RCC 7860 (cell line): ENCODE data around the gene HNRNPH3.
A peak's percentile ranks its signal among the peaks of the same experiment; 100 is the strongest.
"Not testable (repeated sequence)": the region's sequence is repeated elsewhere in the genome, so short reads cannot be mapped to it uniquely, and the experiment has no call there.

ENCODE experiments used
- DNase-seq: peaks from one replicate; pipeline ENCODE4 v3.0.0-alpha.2; 2015; ENCODE audit warnings: low spot score
- FAIRE-seq: peaks from 2 replicates; lab custom pipeline; 2012; peaks lifted over from hg19 to GRCh38; lab: Jason Lieb, UNC

The HNRNPH3 gene

GRCh38 chr10:68331455-68332258, at the start of gene HNRNPH3:
HNRNPH3 (plus strand) TSS chr10:68332064; CDS start chr10:68337222, 5,158 bp downstream.
- DNase-seq (peak; percentile 92), FAIRE-seq (peak; percentile 52)

- DNase-seq = no peak
- no peak for FAIRE-seq
These were observed 47.5 kb upstream of the HNRNPH3 start for GRCh38 chr10:68284062-68285001.

- DNase-seq = no peak
- FAIRE-seq = no peak
These were observed 43.1 kb upstream of the HNRNPH3 start for GRCh38 chr10:68288717-68289116.

GRCh38 chr10:68290736-68291135, 41.1 kb upstream of the HNRNPH3 start:
- FAIRE-seq (no peak), DNase-seq (no peak)

GRCh38 chr10:68296843-68297663, 34.8 kb upstream of the HNRNPH3 start:
- no peak for FAIRE-seq
- no peak for DNase-seq

- DNase-seq (no peak), FAIRE-seq (no peak)
These were observed 30.6 kb upstream of the HNRNPH3 start for GRCh38 chr10:68301301-68301700.

DNA sequence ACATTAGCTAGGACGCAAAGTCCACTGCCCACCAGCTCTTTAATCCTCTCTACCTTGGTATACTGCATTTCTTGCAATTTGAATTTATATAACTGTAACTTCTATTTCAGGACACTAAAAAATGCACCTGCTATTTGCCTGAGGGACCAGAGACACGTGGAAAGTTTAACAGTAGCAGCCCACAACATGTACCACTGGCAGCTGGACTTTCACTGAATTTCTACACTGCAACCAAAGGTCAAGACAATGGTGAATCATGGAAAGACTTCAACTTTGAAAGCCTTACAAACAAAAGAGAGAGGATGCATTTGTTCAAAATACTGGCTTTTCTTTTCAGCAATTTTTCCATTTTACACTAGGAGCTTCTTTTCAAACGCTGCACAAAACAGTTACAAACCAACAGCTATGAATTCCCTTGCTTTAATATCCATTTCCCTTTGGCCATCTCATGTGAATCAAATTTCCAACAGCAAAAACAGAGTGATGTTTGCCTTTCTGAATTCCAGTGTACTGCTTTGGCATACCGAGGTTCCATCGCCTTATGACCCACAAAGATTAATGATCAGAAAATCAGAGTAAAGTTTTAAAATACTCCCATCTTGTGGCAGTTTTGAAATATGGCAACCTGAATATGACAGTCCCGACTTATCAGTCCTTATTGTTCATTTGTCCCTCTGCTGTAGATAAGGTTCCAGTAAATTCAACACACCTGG, 29.9 kb upstream of the HNRNPH3 start:
- FAIRE-seq = peak; percentile 65
- DNase-seq = peak; percentile 62

DNA sequence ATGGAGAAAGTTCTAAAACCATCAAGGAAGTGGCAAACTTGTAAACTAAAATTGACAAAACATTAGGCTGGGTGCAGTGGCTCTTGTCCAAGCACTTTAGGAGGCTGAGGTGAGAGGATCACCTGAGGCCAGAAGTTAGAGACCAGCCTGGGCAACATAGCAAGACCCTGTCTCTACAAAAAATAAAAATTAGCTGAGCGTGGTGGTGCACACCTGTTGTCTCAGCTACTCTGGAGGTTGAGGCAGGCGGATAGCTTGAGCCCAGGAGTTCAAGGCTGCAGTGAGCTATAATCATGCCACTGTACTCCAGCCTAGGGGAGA, 29.4 kb upstream of the HNRNPH3 start:
- no peak for FAIRE-seq
- no peak for DNase-seq

GRCh38 chr10:68302871-68303270, 29.0 kb upstream of the HNRNPH3 start:
- FAIRE-seq = no peak
- no peak for DNase-seq

- DNase-seq (no peak), FAIRE-seq (no peak)
These were observed 27.9 kb upstream of the HNRNPH3 start for GRCh38 chr10:68303849-68304412.

DNA sequence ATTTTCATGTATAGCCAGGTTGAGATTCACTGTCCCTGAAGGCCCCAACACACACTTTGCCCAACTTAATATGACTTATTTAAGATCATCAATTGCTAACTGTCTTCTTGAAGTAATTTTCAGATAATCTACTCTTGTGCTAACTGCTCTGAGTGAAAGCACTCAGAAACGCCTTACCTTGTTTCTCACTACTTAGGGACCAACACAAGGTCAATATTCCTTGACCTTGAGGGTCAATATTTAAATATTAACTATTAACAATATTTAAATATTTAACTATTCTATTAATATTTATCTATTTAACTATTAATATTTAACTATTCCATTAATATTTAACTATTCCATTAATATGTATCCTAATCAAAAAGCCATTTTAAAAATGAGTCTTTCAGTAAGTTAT, 26.0 kb upstream of the HNRNPH3 start:
- peak; percentile 47 for FAIRE-seq

DNA sequence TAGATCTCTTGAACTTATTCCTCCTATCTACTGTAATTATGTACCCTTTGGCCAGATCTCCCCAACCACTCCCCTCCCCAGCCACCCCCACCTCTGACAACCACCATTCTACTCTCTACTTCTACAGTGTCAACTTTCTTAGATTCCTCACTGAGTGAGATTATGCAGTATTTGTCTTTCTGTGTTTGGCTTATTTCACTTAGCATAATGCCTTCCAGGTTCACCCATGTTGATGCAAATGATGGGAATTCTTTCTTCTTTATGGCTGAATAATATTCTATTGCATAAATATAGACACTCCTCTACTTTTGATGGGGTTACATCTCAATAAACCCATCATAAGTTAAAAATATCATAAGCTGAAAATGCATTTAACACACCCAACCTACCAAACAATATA, 21.3 kb upstream of the HNRNPH3 start:
- DNase-seq (no peak), FAIRE-seq (no peak)

More for the DNA sequence above, 26.0 kb upstream of the HNRNPH3 start:
- DNase-seq = peak; percentile 9

DNA sequence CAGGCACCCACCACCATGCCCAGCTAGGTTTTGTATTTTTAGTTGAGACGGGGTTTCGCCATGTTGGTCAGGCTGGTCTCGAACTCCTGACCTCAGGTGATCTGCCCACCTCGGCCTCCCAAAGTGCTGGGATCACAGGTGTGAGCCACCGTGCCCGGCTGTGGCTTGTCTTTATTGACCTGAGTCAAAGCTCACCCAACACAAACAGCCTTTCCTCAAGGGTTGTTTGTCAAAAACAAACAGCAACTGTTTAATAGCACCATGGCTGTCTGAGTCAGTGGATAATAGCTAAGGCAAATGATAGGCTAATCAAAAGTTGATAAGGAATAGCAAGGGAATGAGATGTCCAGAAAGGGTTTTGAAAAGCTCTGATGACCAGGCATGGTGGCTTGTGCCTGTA, 16.9 kb upstream of the HNRNPH3 start:
- not testable (repeated sequence) for DNase-seq, FAIRE-seq

GRCh38 chr10:68315582-68315981, 16.3 kb upstream of the HNRNPH3 start:
- FAIRE-seq (no peak), DNase-seq (no peak)

GRCh38 chr10:68318331-68319059, 13.4 kb upstream of the HNRNPH3 start:
- FAIRE-seq = no peak
- DNase-seq = no peak

DNA sequence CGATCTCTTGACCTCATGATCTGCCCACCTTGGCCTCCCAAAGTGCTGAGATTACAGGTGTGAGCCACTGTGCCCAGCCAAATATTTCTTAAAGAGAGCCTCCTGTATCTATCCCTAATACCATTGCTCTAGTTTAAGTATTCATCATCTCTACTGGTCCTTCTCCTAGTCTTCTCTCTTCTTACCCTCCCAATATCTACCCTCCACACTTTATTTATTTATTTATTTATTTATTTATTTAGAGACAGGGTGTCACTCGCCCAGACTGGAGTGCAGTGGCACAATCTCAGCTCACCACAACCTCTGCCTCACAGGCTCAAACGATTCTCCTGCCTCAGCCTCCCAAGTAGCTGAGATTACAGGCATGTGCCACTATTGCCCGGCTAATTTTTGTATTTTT, 7.5 kb upstream of the HNRNPH3 start:
- FAIRE-seq, DNase-seq: not testable (repeated sequence)

DNA sequence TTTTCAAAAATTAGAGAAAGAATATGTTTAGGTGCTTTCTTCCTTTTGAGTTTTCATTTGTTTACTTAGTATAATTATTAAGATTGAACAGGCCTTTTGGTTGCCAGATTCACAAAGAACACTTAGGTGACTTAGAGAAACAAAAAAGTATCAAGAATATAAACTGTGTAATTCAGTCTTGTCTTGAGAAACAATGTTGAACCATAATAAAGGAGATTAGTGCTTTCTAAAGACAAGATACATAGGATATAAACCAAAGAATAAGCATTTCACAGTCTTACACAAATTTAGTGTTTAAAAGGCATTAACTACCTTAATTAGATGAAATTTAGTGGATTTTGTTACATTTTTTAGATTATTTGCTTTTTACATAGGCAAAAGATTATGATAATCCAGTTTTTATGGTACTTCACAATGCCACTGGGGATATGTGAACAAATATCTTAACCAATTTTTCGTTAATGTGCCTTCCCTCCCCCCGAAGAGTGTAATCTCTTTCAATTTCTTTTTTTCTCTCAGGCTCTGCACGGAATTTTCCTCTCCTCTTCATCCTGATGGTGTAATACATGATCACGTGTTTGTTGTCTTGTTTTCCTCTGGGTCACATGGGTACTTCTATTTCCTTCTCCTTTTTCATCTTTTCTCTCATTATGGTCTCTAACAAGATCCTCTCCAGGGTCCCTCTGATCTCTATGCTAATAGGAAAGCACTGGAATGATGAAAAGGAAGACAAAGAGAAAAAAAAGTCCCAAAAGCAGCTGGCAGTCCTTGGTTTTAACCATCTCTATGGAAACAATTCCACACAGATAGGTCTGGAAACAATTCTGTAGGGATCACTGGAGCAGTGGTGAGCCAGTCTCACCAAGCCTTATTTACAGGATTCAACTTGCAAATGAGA, 3.7 kb upstream of the HNRNPH3 start:
- no peak for FAIRE-seq
- no peak for DNase-seq

DNA sequence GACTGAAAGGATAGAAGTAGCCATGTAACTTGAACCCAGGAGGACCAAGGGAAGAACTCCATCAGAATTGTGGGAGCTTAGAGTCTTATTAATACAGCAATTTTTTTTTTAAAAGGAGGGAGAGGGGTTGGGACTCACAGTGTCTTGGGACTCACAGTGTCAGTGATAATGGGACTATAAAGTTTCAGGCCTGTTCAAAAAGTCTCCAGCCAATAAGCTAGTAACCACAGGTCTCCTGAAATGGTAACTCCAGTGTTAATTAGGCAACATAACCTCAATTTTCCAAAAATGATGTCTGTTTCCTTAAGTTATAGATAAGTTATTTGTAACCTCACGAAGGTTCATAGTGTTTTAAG, 2.4 kb upstream of the HNRNPH3 start:
- DNase-seq = no peak
- no peak for FAIRE-seq
